A549 (cell line): ENCODE measurements around the gene DPYD. TPM values are rescaled to one million over a fixed set of nuclear protein-coding genes. Genes with fewer than 3 reads are reported as not detected.

Experiments used
- ATAC-seq, 2 experiments: fragments of 200-7000 bp in 1 of 2; fragments of >200 bp in 1 of 2; cut with Nextera tagmentation in 1 of 2; cut with Tn5 transposase in 1 of 2; 3 replicates each; pipeline versions ENCODE4 v1.8.0 to v1.9.1; 2018 to 2020; ENCODE audit warnings: mild to moderate bottlenecking in 1 of 2, moderate library complexity in 1 of 2
- CTCF ChIA-PET: fragments of 300-600 bp; sonication (Branson Sonifier 250); formaldehyde crosslinking; extraction: SDS; loops from one replicate; lab custom pipeline; 2021; ENCODE audit warnings: antibody characterized with exemption, inconsistent platforms; lab: Yijun Ruan, JAX
- POLR2A ChIA-PET: fragments of 350-600 bp; formaldehyde crosslinking; extraction: SDS; loops from one replicate; lab custom pipeline; 2021; ENCODE audit warnings: antibody characterized with exemption, inconsistent platforms; lab: Yijun Ruan, JAX
- DNase-seq, 2 experiments: peaks; one replicate each; pipeline versions ENCODE4 v3.0.0 to v3.0.0-alpha.2; 2011 to 2016; ENCODE audit warnings: low read depth in 1 of 2, low spot score in 1 of 2
- FAIRE-seq: peaks from 2 replicates; lab custom pipeline; 2011; peaks lifted over from hg19 to GRCh38; lab: Jason Lieb, UNC
- H3K27ac ChIP-seq, 2 experiments: fragments of >200 bp; sonication (Bioruptor Twin); formaldehyde crosslinking; 3 replicates each; pipeline ENCODE4 v1.5.1; 2016 to 2017
- H3K4me1 ChIP-seq: fragments of >200 bp; sonication (Bioruptor Twin); formaldehyde crosslinking; 3 replicates; pipeline ENCODE4 v1.6.1; 2016
- H3K4me2 ChIP-seq: fragments of >200 bp; sonication (Bioruptor Twin); formaldehyde crosslinking; 3 replicates; pipeline ENCODE4 v1.6.1; 2016
- H3K4me3 ChIP-seq: fragments of >200 bp; sonication (Bioruptor Twin); formaldehyde crosslinking; 3 replicates; pipeline ENCODE4 v1.5.1; 2016
- H3K9me3 ChIP-seq: fragments of >200 bp; sonication (Bioruptor Twin); formaldehyde crosslinking; 3 replicates; pipeline ENCODE4 v1.6.1; 2016
- ATOH8 ChIP-seq: fragments of 250-450 bp; sonication (Bioruptor Pico); IDR thresholded peaks from 2 replicates; pipeline ENCODE4 v1.5.0; 2020; ENCODE audit warnings: low read depth, mild to moderate bottlenecking, moderate library complexity
- BHLHE40 ChIP-seq: IDR thresholded peaks from 2 replicates; pipeline ENCODE4 v1.6.1; 2012; ENCODE audit warnings: low read depth, low read length, inconsistent platforms
- CBX8 ChIP-seq: fragments of 200-600 bp; sonication (generic); IDR thresholded peaks from 2 replicates; pipeline ENCODE4 v1.6.1; 2016
- CEBPB ChIP-seq, 2 experiments: fragments of >200 bp in 1 of 2; sonication (Bioruptor Twin) in 1 of 2; formaldehyde crosslinking in 1 of 2; IDR thresholded peaks; 2 replicates each; pipeline ENCODE4 v1.6.1; 2012 to 2016
- CHD4 ChIP-seq: fragments of 200-600 bp; sonication (generic); IDR thresholded peaks from 2 replicates; pipeline ENCODE4 v1.6.1; 2016; ENCODE audit warnings: antibody characterized with exemption, mild to moderate bottlenecking, borderline replicate concordance
- EHF ChIP-seq: fragments of 250-450 bp; sonication (Bioruptor Pico); IDR thresholded peaks from 2 replicates; pipeline ENCODE4 v1.5.0; 2020; ENCODE audit warnings: mild to moderate bottlenecking
- EHMT2 ChIP-seq: fragments of 200-600 bp; sonication (generic); IDR thresholded peaks from 2 replicates; pipeline ENCODE4 v1.6.1; 2016; ENCODE audit warnings: antibody characterized with exemption, low read depth, mild to moderate bottlenecking, moderate library complexity
- EP300 ChIP-seq, 2 experiments: fragments of >200 bp; sonication (Bioruptor Twin); formaldehyde crosslinking; IDR thresholded peaks; 2 replicates in 1 of 2; 3 replicates in 1 of 2; pipeline ENCODE4 v1.6.1; 2016 to 2017
- ESRRA ChIP-seq: fragments of 150-350 bp; IDR thresholded peaks from 2 replicates; pipeline ENCODE4 v1.6.1; 2014; ENCODE audit warnings: mild to moderate bottlenecking, low read length, borderline replicate concordance
- FOSL2 ChIP-seq, 2 experiments: fragments of 450-650 bp in 1 of 2; fragments of >200 bp in 1 of 2; sonication (Bioruptor Twin) in 1 of 2; formaldehyde crosslinking; IDR thresholded peaks; 2 replicates each; pipeline versions ENCODE4 v1.5.0 to v1.6.1; 2016 to 2020; ENCODE audit warnings: mild to moderate bottlenecking in 1 of 2, moderate library complexity in 1 of 2
- GATA3 ChIP-seq: IDR thresholded peaks from 2 replicates; pipeline ENCODE4 v1.6.1; 2012; ENCODE audit warnings: borderline replicate concordance
- HMGXB4 ChIP-seq: fragments of 250-450 bp; sonication (Bioruptor Pico); IDR thresholded peaks from 2 replicates; pipeline ENCODE4 v1.5.0; 2021; ENCODE audit warnings: mild to moderate bottlenecking, moderate library complexity, borderline replicate concordance
- HOXA7 ChIP-seq: fragments of 250-450 bp; sonication (Bioruptor Pico); IDR thresholded peaks from 2 replicates; pipeline ENCODE4 v1.5.0; 2020; ENCODE audit warnings: mild to moderate bottlenecking, moderate library complexity
- JUN ChIP-seq, 2 experiments: fragments of >200 bp; sonication (Bioruptor Twin); formaldehyde crosslinking; IDR thresholded peaks; 2 replicates in 1 of 2; 3 replicates in 1 of 2; pipeline ENCODE4 v1.6.1; 2016 to 2017
- MAFK ChIP-seq: fragments of 450-650 bp; IDR thresholded peaks from 2 replicates; pipeline ENCODE4 v1.6.1; 2014; ENCODE audit not compliant: partially characterized antibody
- MYC ChIP-seq: IDR thresholded peaks from 2 replicates; pipeline ENCODE4 v1.6.1; 2012; ENCODE audit warnings: mild to moderate bottlenecking, inconsistent platforms, low read length, improper control_type of control experiment, borderline replicate concordance
- PBX3 ChIP-seq: IDR thresholded peaks from 2 replicates; pipeline ENCODE4 v1.6.1; 2012
- PHF8 ChIP-seq: fragments of 200-600 bp; sonication (generic); IDR thresholded peaks from 2 replicates; pipeline ENCODE4 v1.6.1; 2016; ENCODE audit warnings: low read depth, mild to moderate bottlenecking, antibody characterized with exemption, moderate library complexity, borderline replicate concordance
- POLR2A ChIP-seq: IDR thresholded peaks from 2 replicates; pipeline ENCODE4 v1.6.1; 2012; ENCODE audit warnings: mild to moderate bottlenecking, low read length
- RAD21 ChIP-seq, 2 experiments: fragments of >200 bp in 1 of 2; sonication (Bioruptor Twin) in 1 of 2; formaldehyde crosslinking in 1 of 2; IDR thresholded peaks in 1 of 2; conservative IDR thresholded peaks in 1 of 2; 2 replicates in 1 of 2; 3 replicates in 1 of 2; pipeline ENCODE4 v1.6.1; 2012 to 2018; ENCODE audit warnings: inconsistent platforms in 1 of 2
- RARB ChIP-seq: fragments of 250-450 bp; sonication (Bioruptor Pico); IDR thresholded peaks from 2 replicates; pipeline ENCODE4 v1.8.0; 2021; ENCODE audit warnings: mild to moderate bottlenecking, moderate library complexity
- RCOR1 ChIP-seq: fragments of 150-350 bp; IDR thresholded peaks from 2 replicates; pipeline ENCODE4 v1.6.1; 2014; ENCODE audit warnings: antibody characterized with exemption, low read length, low read depth
- RFX5 ChIP-seq: fragments of 450-650 bp; IDR thresholded peaks from 2 replicates; pipeline ENCODE4 v1.7.1; 2014; ENCODE audit warnings: antibody characterized with exemption, mild to moderate bottlenecking, moderate library complexity
- SMC3 ChIP-seq: fragments of >200 bp; sonication (Bioruptor Twin); formaldehyde crosslinking; IDR thresholded peaks from 3 replicates; pipeline ENCODE4 v1.6.1; 2018; ENCODE audit warnings: inconsistent platforms
- SREBF2 ChIP-seq: fragments of 450-650 bp; IDR thresholded peaks from 2 replicates; pipeline ENCODE4 v1.6.1; 2014; ENCODE audit warnings: mild to moderate bottlenecking, moderate library complexity
- TP53 ChIP-seq: fragments of 250-450 bp; sonication (Bioruptor Pico); IDR thresholded peaks from 2 replicates; pipeline ENCODE4 v1.5.0; 2021; ENCODE audit warnings: mild to moderate bottlenecking, moderate library complexity
- ZNF302 ChIP-seq: fragments of 250-450 bp; sonication (Bioruptor Pico); IDR thresholded peaks from 2 replicates; pipeline ENCODE4 v1.9.0; 2021; ENCODE audit warnings: inconsistent platforms, mild to moderate bottlenecking, moderate library complexity
- ZSCAN20 ChIP-seq: fragments of 250-450 bp; sonication (Bioruptor Pico); IDR thresholded peaks from 2 replicates; pipeline ENCODE4 v1.8.0; 2022; ENCODE audit warnings: mild to moderate bottlenecking, moderate library complexity
- WGBS: methylation state at CpG from one replicate; pipeline ENCODE4 v1.1.6; 2017; ENCODE audit errors: missing lambda C conversion rate; 5-methylcytosine and 5-hydroxymethylcytosine counted together
- polyA plus RNA-seq, 4 experiments: library from polyadenylated mRNA; depleted of rRNA in 3 of 4; stranded (reverse); fragments of >200 nt; fragmentation: RNase III in 1 of 4; extraction: RNeasy Plus Mini Kit Qiagen cat#74134 plus additional on column Dnase treatment in 1 of 4; gene quantifications; 2 replicates in 3 of 4; 3 replicates in 1 of 4; pipeline ENCODE4 v1.2.3, GENCODE V29; 2011 to 2017

DPYD gene
- polyA plus RNA-seq, 2 of the 4 experiments (the other 2 are of a cell fraction) = 5.9 to 7.5 TPM

GRCh38 chr1:97373000-97373399 is 547.8 kb downstream of the DPYD start:
- DNase-seq = no peak
- POLR2A ChIA-PET = no interaction called here
- CTCF ChIA-PET = no interaction called here
- no peak for ATAC-seq
- WGBS = 89% methylated on average over 5 of the region's 5 CpGs
- Histone ChIP-seq H3K9me3 (no peaks in the 10 kb centered on the region), H3K4me1 (no peaks in the 10 kb centered on the region), H3K4me2 (no peak overlapping the region), H3K27ac (no peak overlapping the region), H3K4me3 (no peak overlapping the region)
- no peak for FAIRE-seq
- TF ChIP-seq BHLHE40 (no peak), EP300 (IDR thresholded peaks at IDR 0.05) (no peak), SREBF2 (no peak), GATA3 (no peak), ESRRA (no peak), RFX5 (no peak), RCOR1 (no peak)

DNA sequence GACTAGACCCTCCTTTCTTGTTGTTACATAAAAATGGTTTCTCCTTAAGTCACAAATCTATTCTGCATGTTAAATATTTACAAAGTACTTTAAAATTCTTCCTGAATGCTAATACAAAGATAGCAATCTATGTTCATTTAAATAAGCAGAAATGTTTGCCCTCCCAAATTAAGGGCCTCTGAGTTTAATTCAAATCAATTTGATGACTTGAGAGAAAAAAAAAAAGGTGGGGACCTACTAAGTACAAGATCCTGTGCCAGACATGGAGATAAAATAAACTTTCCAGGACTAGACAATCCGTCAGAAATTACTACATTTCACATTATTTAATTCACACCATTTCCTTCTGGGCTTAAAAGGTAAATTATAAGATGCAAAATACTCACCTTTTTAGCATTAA is 548.3 kb downstream of the DPYD start:
- CTCF ChIA-PET = no interaction called here
- 80% methylated on average over 1 of the region's 1 CpG for WGBS
- DNase-seq = no peak
- Histone ChIP-seq H3K4me3 (no peak overlapping the region), H3K4me1 (no peaks in the 10 kb centered on the region), H3K27ac (no peak overlapping the region), H3K9me3 (no peaks in the 10 kb centered on the region), H3K4me2 (no peak overlapping the region)
- TF ChIP-seq SMC3 = no peak
- no peak for TF ChIP-seq RAD21 (conservative IDR thresholded peaks at IDR 0.05 in 1 of 2, IDR thresholded peaks at IDR 0.05 in 1 of 2)
- TF ChIP-seq ZSCAN20 (CRISPR knock-in tag) = no peak
- TF ChIP-seq CBX8 = no peak
- TF ChIP-seq RARB (CRISPR knock-in tag) = no peak
- TF ChIP-seq PBX3 = no peak
- TF ChIP-seq POLR2A = no peak
- no peak for TF ChIP-seq EHMT2
- TF ChIP-seq JUN (IDR thresholded peaks at IDR 0.05) = no peak
- no peak for TF ChIP-seq HMGXB4 (CRISPR knock-in tag)
- no peak for TF ChIP-seq MYC
- no peak for TF ChIP-seq FOSL2 (IDR thresholded peaks at IDR 0.05)
- TF ChIP-seq FOSL2 (CRISPR knock-in tag; IDR thresholded peaks at IDR 0.05) = no peak
- TF ChIP-seq GATA3 = no peak
- no peak for TF ChIP-seq ZNF302 (CRISPR knock-in tag)
- no peak for TF ChIP-seq MAFK
- TF ChIP-seq CEBPB (IDR thresholded peaks at IDR 0.05) = no peak
- TF ChIP-seq PHF8 = no peak
- TF ChIP-seq TP53 (CRISPR knock-in tag) = no peak
- no peak for TF ChIP-seq EHF (CRISPR knock-in tag)
- no peak for ATAC-seq
- FAIRE-seq = no peak
- POLR2A ChIA-PET = no interaction called here

GRCh38 chr1:97368296-97368695 is 552.5 kb downstream of the DPYD start:
- 93% methylated on average over 1 of the region's 1 CpG for WGBS
- no peak for FAIRE-seq
- CTCF ChIA-PET = interaction anchor here (1.2 kb wide), 1 partner anchor 210 kb away, joined by 3 read pairs; no protein-coding TSS in a partner anchor
- no peaks in the 10 kb centered on the region for H3K4me1 ChIP-seq
- no peak for DNase-seq
- no peaks in the 10 kb centered on the region for H3K9me3 ChIP-seq
- H3K4me3 ChIP-seq = no peak overlapping the region
- H3K27ac ChIP-seq = no peak overlapping the region
- POLR2A ChIA-PET = no interaction called here
- H3K4me2 ChIP-seq = no peak overlapping the region
- ATAC-seq = no peak
- no peak for TF ChIP-seq HMGXB4 (CRISPR knock-in tag)
- no peak for TF ChIP-seq RARB (CRISPR knock-in tag)
- no peak for TF ChIP-seq SREBF2
- TF ChIP-seq ZNF302 (CRISPR knock-in tag) = no peak
- no peak for TF ChIP-seq CBX8
- TF ChIP-seq EHF (CRISPR knock-in tag) = no peak
- no peak for TF ChIP-seq HOXA7 (CRISPR knock-in tag)
- no peak for TF ChIP-seq CHD4
- no peak for TF ChIP-seq ATOH8 (CRISPR knock-in tag)
- no peak for TF ChIP-seq RFX5
